HepG2 (cell line): Measurements from ENCODE around the gene P2RX7. TPM values are rescaled to one million over a fixed set of nuclear protein-coding genes. Genes with fewer than 3 reads are reported as not detected.

Experiments
- KLF9 ChIP-seq: IDR thresholded peaks from 2 replicates; pipeline ENCODE4 v1.6.1; 2016; ENCODE audit warnings: low read depth
- SKI ChIP-seq: fragments of 450-650 bp; IDR thresholded peaks from one replicate; pipeline ENCODE4 v1.6.1; 2018; ENCODE audit warnings: mild to moderate bottlenecking; ENCODE audit not compliant: partially characterized antibody
- SRSF9 ChIP-seq: fragments of 200-400 bp; formaldehyde crosslinking; IDR thresholded peaks from 2 replicates; pipeline ENCODE4 v1.6.1; 2018; ENCODE audit warnings: borderline replicate concordance, mild to moderate bottlenecking, low read depth, low read length; ENCODE audit not compliant: insufficient read depth, poor library complexity, severe bottlenecking
- ZNF615 ChIP-seq: sonication (generic); formaldehyde crosslinking; IDR thresholded peaks from 2 replicates; pipeline ENCODE4 v1.5.0; 2020; ENCODE audit warnings: mild to moderate bottlenecking, missing genetic modification reagents, borderline replicate concordance
- polyA plus RNA-seq, 8 experiments: library from polyadenylated mRNA; depleted of rRNA in 3 of 8; stranded (reverse) in 7 of 8; unstranded in 1 of 8; fragments of >200 nt; fragmentation: Illumina TruSeq in 4 of 8; extraction: Trizol in 4 of 8; gene quantifications; 2 replicates each; pipeline versions ENCODE4 v1.2.1 to v1.2.3, GENCODE V29; 2011 to 2016; ENCODE audit warnings: low read depth in 4 of 8, missing spikeins in 1 of 8, mixed read lengths in 1 of 8; ENCODE audit not compliant: insufficient read depth in 1 of 8
- total RNA-seq, 5 experiments: library from RNA; depleted of rRNA; stranded (reverse); fragments of >200 nt; fragmentation: Illumina TruSeq; extraction: Trizol; gene quantifications; 2 replicates each; pipeline ENCODE4 v1.2.3, GENCODE V29; 2016; ENCODE audit warnings: low read depth in 1 of 5
- TF ChIP-seq, protein P1 (sequence below): sonication (generic); formaldehyde crosslinking; conservative IDR thresholded peaks from 2 replicates; pipeline ENCODE4 v1.4.0; 2020; ENCODE audit warnings: mild to moderate bottlenecking, missing genetic modification reagents, moderate library complexity
- TF ChIP-seq, protein P2 (sequence below): sonication (generic); formaldehyde crosslinking; IDR thresholded peaks from 2 replicates; pipeline ENCODE4 v1.8.1; 2023; ENCODE audit warnings: missing genetic modification reagents, inconsistent platforms, borderline replicate concordance
- TF ChIP-seq, protein P3 (sequence below): sonication (generic); formaldehyde crosslinking; IDR thresholded peaks from 2 replicates; pipeline ENCODE4 v1.4.0; 2020; ENCODE audit warnings: missing genetic modification reagents

P2RX7 gene
- total and polyA plus RNA-seq, 2 of the 13 experiments (the other 11 are each of a cell fraction or from before 2014, with no cell fraction given): 0.13 to 0.73 TPM

DNA sequence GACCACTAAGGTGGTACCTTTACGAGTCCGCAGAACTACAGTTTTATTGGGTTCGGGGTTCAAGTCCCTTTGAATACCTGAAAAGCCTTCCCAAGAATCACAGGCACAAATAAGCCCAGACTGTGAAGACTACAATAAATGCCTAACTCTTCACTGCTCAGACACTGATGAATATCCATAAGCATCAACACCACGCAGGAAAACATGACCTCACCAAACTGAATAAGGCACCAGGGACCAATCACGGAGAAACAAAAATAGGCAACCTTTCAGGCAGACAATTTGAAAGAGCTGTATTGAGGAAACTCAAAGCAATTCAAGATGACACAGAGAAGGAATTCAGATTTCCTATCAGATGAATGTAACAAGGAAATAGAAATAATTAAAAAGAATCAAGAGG lies 24.2 kb upstream of the P2RX7 start (continued):
- TF ChIP-seq ZNF615 (CRISPR knock-in tag) (no peak), KLF9 (CRISPR knock-in tag) (no peak), SRSF9 (no peak), SKI (no peak)
- TF ChIP-seq, protein P1, sequence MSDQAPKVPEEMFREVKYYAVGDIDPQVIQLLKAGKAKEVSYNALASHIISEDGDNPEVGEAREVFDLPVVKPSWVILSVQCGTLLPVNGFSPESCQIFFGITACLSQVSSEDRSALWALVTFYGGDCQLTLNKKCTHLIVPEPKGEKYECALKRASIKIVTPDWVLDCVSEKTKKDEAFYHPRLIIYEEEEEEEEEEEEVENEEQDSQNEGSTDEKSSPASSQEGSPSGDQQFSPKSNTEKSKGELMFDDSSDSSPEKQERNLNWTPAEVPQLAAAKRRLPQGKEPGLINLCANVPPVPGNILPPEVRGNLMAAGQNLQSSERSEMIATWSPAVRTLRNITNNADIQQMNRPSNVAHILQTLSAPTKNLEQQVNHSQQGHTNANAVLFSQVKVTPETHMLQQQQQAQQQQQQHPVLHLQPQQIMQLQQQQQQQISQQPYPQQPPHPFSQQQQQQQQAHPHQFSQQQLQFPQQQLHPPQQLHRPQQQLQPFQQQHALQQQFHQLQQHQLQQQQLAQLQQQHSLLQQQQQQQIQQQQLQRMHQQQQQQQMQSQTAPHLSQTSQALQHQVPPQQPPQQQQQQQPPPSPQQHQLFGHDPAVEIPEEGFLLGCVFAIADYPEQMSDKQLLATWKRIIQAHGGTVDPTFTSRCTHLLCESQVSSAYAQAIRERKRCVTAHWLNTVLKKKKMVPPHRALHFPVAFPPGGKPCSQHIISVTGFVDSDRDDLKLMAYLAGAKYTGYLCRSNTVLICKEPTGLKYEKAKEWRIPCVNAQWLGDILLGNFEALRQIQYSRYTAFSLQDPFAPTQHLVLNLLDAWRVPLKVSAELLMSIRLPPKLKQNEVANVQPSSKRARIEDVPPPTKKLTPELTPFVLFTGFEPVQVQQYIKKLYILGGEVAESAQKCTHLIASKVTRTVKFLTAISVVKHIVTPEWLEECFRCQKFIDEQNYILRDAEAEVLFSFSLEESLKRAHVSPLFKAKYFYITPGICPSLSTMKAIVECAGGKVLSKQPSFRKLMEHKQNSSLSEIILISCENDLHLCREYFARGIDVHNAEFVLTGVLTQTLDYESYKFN: no peak
- TF ChIP-seq, protein P2, sequence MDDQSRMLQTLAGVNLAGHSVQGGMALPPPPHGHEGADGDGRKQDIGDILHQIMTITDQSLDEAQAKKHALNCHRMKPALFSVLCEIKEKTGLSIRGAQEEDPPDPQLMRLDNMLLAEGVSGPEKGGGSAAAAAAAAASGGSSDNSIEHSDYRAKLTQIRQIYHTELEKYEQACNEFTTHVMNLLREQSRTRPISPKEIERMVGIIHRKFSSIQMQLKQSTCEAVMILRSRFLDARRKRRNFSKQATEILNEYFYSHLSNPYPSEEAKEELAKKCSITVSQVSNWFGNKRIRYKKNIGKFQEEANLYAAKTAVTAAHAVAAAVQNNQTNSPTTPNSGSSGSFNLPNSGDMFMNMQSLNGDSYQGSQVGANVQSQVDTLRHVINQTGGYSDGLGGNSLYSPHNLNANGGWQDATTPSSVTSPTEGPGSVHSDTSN (CRISPR knock-in tag): no peak
- TF ChIP-seq, protein P3, sequence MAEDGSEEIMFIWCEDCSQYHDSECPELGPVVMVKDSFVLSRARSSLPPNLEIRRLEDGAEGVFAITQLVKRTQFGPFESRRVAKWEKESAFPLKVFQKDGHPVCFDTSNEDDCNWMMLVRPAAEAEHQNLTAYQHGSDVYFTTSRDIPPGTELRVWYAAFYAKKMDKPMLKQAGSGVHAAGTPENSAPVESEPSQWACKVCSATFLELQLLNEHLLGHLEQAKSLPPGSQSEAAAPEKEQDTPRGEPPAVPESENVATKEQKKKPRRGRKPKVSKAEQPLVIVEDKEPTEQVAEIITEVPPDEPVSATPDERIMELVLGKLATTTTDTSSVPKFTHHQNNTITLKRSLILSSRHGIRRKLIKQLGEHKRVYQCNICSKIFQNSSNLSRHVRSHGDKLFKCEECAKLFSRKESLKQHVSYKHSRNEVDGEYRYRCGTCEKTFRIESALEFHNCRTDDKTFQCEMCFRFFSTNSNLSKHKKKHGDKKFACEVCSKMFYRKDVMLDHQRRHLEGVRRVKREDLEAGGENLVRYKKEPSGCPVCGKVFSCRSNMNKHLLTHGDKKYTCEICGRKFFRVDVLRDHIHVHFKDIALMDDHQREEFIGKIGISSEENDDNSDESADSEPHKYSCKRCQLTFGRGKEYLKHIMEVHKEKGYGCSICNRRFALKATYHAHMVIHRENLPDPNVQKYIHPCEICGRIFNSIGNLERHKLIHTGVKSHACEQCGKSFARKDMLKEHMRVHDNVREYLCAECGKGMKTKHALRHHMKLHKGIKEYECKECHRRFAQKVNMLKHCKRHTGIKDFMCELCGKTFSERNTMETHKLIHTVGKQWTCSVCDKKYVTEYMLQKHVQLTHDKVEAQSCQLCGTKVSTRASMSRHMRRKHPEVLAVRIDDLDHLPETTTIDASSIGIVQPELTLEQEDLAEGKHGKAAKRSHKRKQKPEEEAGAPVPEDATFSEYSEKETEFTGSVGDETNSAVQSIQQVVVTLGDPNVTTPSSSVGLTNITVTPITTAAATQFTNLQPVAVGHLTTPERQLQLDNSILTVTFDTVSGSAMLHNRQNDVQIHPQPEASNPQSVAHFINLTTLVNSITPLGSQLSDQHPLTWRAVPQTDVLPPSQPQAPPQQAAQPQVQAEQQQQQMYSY (CRISPR knock-in tag): no peak
